Measurements from ENCODE around the gene CCDC40.

GRCh38 chr17:79990051-79990592 is 46.3 kb upstream of the CCDC40 start:
- no peak for TF ChIP-seq EZH2phosphoT487 (IDR thresholded peaks at IDR 0.05; ENCODE audit: insufficient read depth, low read depth)
- TF ChIP-seq EZH2 (IDR thresholded peaks at IDR 0.05; ENCODE audit: insufficient read depth, poor library complexity, severe bottlenecking): no peak

All from GM23248 (cell line).